GM12878 (cell line): ENCODE results near the gene ITPR3. TPM values are rescaled to one million over a fixed set of nuclear protein-coding genes. Genes with fewer than 3 reads are reported as not detected.

Source experiments
- ATAC-seq: fragments of 200-7000 bp; cut with Tn5 transposase; 3 replicates; pipeline ENCODE4 v1.9.1; 2020; ENCODE audit warnings: mild to moderate bottlenecking, moderate library complexity
- BruUV-seq: library from RNA; stranded (reverse); fragments of 400-500 nt; replicated peaks from 2 replicates; lab custom pipeline; 2021; lab: Mats Ljungman, UMichigan
- CTCF ChIA-PET: fragments of 300-600 bp; sonication (Branson Sonifier 250); formaldehyde crosslinking; extraction: SDS; loops from one replicate; lab custom pipeline; 2021; ENCODE audit warnings: inconsistent platforms; lab: Yijun Ruan, JAX
- POLR2A ChIA-PET: fragments of 350-600 bp; formaldehyde crosslinking; extraction: SDS; loops from one replicate; lab custom pipeline; 2021; ENCODE audit warnings: inconsistent platforms; lab: Charles Lee
- RAD21 ChIA-PET: fragments of 300-600 bp; sonication (Branson Sonifier 250); formaldehyde crosslinking; loops from one replicate; lab custom pipeline; 2023; ENCODE audit warnings: antibody characterized with exemption; ENCODE audit not compliant: unreplicated experiment; lab: Charles Lee
- SMC1A ChIA-PET: fragments of 300-600 bp; sonication (Branson Sonifier 250); formaldehyde crosslinking; loops from one replicate; lab custom pipeline; 2023; ENCODE audit not compliant: unreplicated experiment, uncharacterized antibody; lab: Charles Lee
- DNase-seq: peaks from one replicate; pipeline ENCODE4 v3.0.0-alpha.2; 2011; ENCODE audit warnings: low read depth, low spot score
- FAIRE-seq: peaks from 3 replicates; lab custom pipeline; 2011; peaks lifted over from hg19 to GRCh38; lab: Jason Lieb, UNC
- H2AFZ ChIP-seq: 2 replicates; pipeline ENCODE4 v1.6.0; 2011; ENCODE audit warnings: low read depth, low read length, control low read depth; ENCODE audit not compliant: control insufficient read depth
- H3K27ac ChIP-seq: 2 replicates; pipeline ENCODE4 v1.5.1; 2011; ENCODE audit warnings: control low read depth; ENCODE audit not compliant: control insufficient read depth, insufficient read depth
- H3K27me3 ChIP-seq, 2 experiments: replicated peaks in 1 of 2; 2 replicates each; pipeline versions ENCODE4 v1.6.0 to v1.6.1; 2011; ENCODE audit warnings: low read length in 1 of 2; ENCODE audit not compliant: control insufficient read depth in 2 of 2, insufficient read depth in 2 of 2
- H3K36me3 ChIP-seq, 2 experiments: 2 replicates each; pipeline ENCODE4 v1.5.1; 2011; ENCODE audit warnings: low read length in 1 of 2; ENCODE audit not compliant: control insufficient read depth in 2 of 2, insufficient read depth in 2 of 2
- H3K4me1 ChIP-seq: 2 replicates; pipeline ENCODE4 v1.6.1; 2011; ENCODE audit warnings: mild to moderate bottlenecking, low read length, moderate library complexity, mixed read lengths; ENCODE audit not compliant: control insufficient read depth, insufficient read depth
- H3K4me2 ChIP-seq: 2 replicates; pipeline ENCODE4 v1.6.0; 2011; ENCODE audit warnings: control low read depth; ENCODE audit not compliant: control insufficient read depth, insufficient read depth
- H3K4me3 ChIP-seq: fragments of 200-600 bp; sonication (generic); 2 replicates; pipeline ENCODE4 v1.5.1; 2016
- H3K79me2 ChIP-seq: 2 replicates; pipeline ENCODE4 v1.6.0; 2011; ENCODE audit warnings: low read length; ENCODE audit not compliant: control insufficient read depth, insufficient read depth
- H3K9ac ChIP-seq: 2 replicates; pipeline ENCODE4 v1.8.0; 2011; ENCODE audit warnings: low read length, control low read depth, mixed read lengths; ENCODE audit not compliant: control insufficient read depth, insufficient read depth
- H3K9me3 ChIP-seq: replicated peaks from 3 replicates; pipeline ENCODE4 v1.5.1; 2011; ENCODE audit warnings: mild to moderate bottlenecking, low read length; ENCODE audit not compliant: control insufficient read depth, insufficient read depth
- H4K20me1 ChIP-seq: 2 replicates; pipeline ENCODE4 v1.6.0; 2011; ENCODE audit not compliant: control insufficient read depth, insufficient read depth
- FOXM1 ChIP-seq: IDR thresholded peaks from 2 replicates; pipeline ENCODE4 v1.6.1; 2012; ENCODE audit warnings: low read depth, mild to moderate bottlenecking, inconsistent platforms, low read length, moderate library complexity
- HDGF ChIP-seq: fragments of 450-650 bp; IDR thresholded peaks from 2 replicates; pipeline ENCODE4 v1.6.1; 2016; ENCODE audit warnings: antibody characterized with exemption
- NR2C1 ChIP-seq: fragments of 450-650 bp; IDR thresholded peaks from 2 replicates; pipeline ENCODE4 v1.6.1; 2017; ENCODE audit warnings: antibody characterized with exemption, mild to moderate bottlenecking, moderate library complexity
- SMC3 ChIP-seq: IDR thresholded peaks from 2 replicates; pipeline ENCODE4 v1.6.1; 2011; ENCODE audit warnings: low read length, improper control_type of control experiment, borderline replicate concordance
- ZNF207 ChIP-seq: fragments of 450-650 bp; IDR thresholded peaks from 2 replicates; pipeline ENCODE4 v1.6.1; 2014; ENCODE audit warnings: antibody characterized with exemption, mild to moderate bottlenecking, borderline replicate concordance
- ZZZ3 ChIP-seq: IDR thresholded peaks from 2 replicates; pipeline ENCODE4 v1.6.1; 2011; ENCODE audit warnings: low read depth; ENCODE audit not compliant: control insufficient read depth, insufficient read length
- WGBS: methylation state at CpG from one replicate; pipeline ENCODE4 v1.1.6; 2016; ENCODE audit warnings: low lambda C conversion rate; ENCODE audit not compliant: insufficient replicate concordance, insufficient coverage; ENCODE audit errors: missing lambda C conversion rate; 5-methylcytosine and 5-hydroxymethylcytosine counted together
- in situ Hi-C: fragments of 300-500 bp; cut with MboI; formaldehyde crosslinking; loops from 9 replicates; pipeline ENCODE4 v1.14.3; 2018; ENCODE audit warnings: mixed read lengths
- intact Hi-C: fragments of 100-400 bp; cut with micrococcal nuclease; formaldehyde crosslinking; loops from one replicate; pipeline ENCODE4 v1.14.2; 2022; ENCODE audit not compliant: unreplicated experiment
- polyA plus RNA-seq, 11 experiments: library from polyadenylated mRNA; depleted of rRNA in 4 of 11; unstranded in 6 of 11; stranded (reverse) in 5 of 11; fragments of >200 nt; fragmentation: Nextera tagmentation in 4 of 11; fragmentation: Illumina TruSeq in 1 of 11; extraction: Ambion mirVana in 4 of 11; extraction: Trizol in 1 of 11; gene quantifications; 1 replicate in 1 of 11; 2 replicates in 10 of 11; pipeline versions ENCODE4 v1.2.1 to v1.2.3, GENCODE V29; 2011 to 2016; ENCODE audit warnings: inconsistent platforms in 2 of 11, missing spikeins in 2 of 11, low read depth in 1 of 11
- total RNA-seq, 4 experiments: library from RNA; depleted of rRNA in 3 of 4; stranded (reverse); fragments of >200 nt in 3 of 4; fragmentation: Illumina TruSeq in 1 of 4; extraction: Trizol in 1 of 4; gene quantifications; 2 replicates each; pipeline versions ENCODE4 v1.2.1 to v1.2.3, GENCODE V29; 2013 to 2021
- TF ChIP-seq, protein P1 (sequence below): IDR thresholded peaks from 2 replicates; pipeline ENCODE4 v1.6.1; 2012; ENCODE audit warnings: low read depth, low read length, improper control_type of control experiment

ITPR3 gene
- total and polyA plus RNA-seq, 10 of the 15 experiments (the other 5 are each of a cell fraction or from before 2014, with no cell fraction given), result 0.32 to 34.0 (median 11.9) TPM

DNA sequence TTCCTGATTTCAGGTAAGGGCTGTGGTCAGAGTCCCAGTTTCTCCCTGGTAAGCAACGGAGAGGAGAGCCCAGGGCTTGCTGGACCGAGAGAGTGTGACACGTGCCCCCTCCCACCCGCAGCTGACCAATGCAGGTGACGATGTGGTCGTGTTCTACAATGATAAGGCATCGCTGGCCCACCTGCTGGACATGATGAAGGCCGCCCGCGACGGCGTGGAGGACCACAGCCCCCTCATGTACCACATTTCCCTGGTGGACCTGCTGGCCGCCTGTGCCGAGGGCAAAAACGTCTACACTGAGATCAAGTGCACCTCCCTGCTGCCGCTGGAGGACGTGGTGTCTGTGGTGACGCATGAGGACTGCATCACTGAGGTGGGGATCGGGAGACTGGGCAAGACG lies 58.6 kb downstream of the ITPR3 start:
- Histone ChIP-seq H3K9me3 (no peaks in the 10 kb centered on the region), H3K36me3 (peaks cover 9 to 27% of the 10 kb centered on the region in 2 experiments; a peak in 3 of 4 replicates), H2AFZ (no peak overlapping the region), H3K4me3 (no peak overlapping the region), H3K27ac (no peak overlapping the region), H3K9ac (no peak overlapping the region), H3K79me2 (no peaks in the 10 kb centered on the region), H3K4me2 (no peak overlapping the region), H4K20me1 (no peaks in the 10 kb centered on the region), H3K4me1 (no peaks in the 10 kb centered on the region), H3K27me3 (no peaks in the 10 kb centered on the region)
- ChIA-PET RAD21 (no interaction called here), CTCF (no interaction called here), SMC1A (no interaction called here), POLR2A (no interaction called here)
- WGBS, result over 99% methylated on average over 14 of the region's 20 CpGs
- ATAC-seq (no peak), DNase-seq (no peak), FAIRE-seq (no peak)
- in situ Hi-C loops, result no loop called here
- intact Hi-C loops, result no loop called here
- BruUV-seq, result no TSS peak
- TF ChIP-seq ZZZ3 (no peak), SMC3 (no peak)

DNA sequence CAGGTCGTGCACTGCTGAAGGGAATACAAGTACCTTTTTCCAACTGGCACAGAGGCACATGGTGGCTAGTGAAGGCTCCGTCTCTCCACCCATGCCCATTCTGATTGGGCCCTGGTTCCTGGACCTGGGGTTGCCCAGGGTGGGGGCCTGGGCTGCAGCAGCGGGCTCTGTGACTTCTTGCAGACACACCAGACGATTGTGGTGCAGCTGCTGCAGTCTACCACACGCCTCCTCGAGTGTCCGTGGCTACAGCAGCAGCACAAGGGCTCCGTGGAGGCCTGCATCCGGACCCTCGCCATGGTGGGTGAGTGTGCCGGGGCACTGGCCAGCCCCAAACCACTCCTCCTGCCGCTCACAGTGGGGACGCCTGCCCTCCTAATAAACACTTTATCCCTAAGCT lies 61.2 kb downstream of the ITPR3 start:
- H3K36me3 ChIP-seq, result peaks cover 7 to 46% of the 10 kb centered on the region in 2 experiments; a peak in 3 of 4 replicates
- H3K4me3 ChIP-seq, result no peak overlapping the region
- ChIA-PET CTCF (no interaction called here), RAD21 (interaction anchor here (1.0 kb wide), 1 partner anchor 92 kb away, joined by 3 read pairs; no protein-coding TSS in a partner anchor), POLR2A (no interaction called here), SMC1A (no interaction called here)
- in situ Hi-C loops, result no loop called here
- FAIRE-seq, result no peak
- no peaks in the 10 kb centered on the region for H3K27me3 ChIP-seq
- no peaks in the 10 kb centered on the region for H3K4me1 ChIP-seq
- 92% methylated on average over 13 of the region's 13 CpGs for WGBS
- no peak overlapping the region for H3K27ac ChIP-seq
- no peaks in the 10 kb centered on the region for H3K9me3 ChIP-seq
- H3K9ac ChIP-seq, result no peak overlapping the region
- intact Hi-C loops, result no loop called here
- DNase-seq, result no peak
- H2AFZ ChIP-seq, result no peak overlapping the region
- no peak for ATAC-seq
- BruUV-seq, result no TSS peak
- no peaks in the 10 kb centered on the region for H4K20me1 ChIP-seq
- TF ChIP-seq, protein P1, sequence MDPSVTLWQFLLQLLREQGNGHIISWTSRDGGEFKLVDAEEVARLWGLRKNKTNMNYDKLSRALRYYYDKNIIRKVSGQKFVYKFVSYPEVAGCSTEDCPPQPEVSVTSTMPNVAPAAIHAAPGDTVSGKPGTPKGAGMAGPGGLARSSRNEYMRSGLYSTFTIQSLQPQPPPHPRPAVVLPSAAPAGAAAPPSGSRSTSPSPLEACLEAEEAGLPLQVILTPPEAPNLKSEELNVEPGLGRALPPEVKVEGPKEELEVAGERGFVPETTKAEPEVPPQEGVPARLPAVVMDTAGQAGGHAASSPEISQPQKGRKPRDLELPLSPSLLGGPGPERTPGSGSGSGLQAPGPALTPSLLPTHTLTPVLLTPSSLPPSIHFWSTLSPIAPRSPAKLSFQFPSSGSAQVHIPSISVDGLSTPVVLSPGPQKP, result no peak
- no peak for TF ChIP-seq HDGF
- TF ChIP-seq FOXM1, result no peak
- TF ChIP-seq NR2C1, result no peak
- no peak for TF ChIP-seq ZNF207
- TF ChIP-seq ZZZ3, result no peak
- H3K79me2 ChIP-seq, result no peaks in the 10 kb centered on the region
- H3K4me2 ChIP-seq, result no peak overlapping the region
